Panc1 (cell line): ENCODE measurements around the gene PARD6B. TPM values are rescaled to one million over a fixed set of nuclear protein-coding genes. Genes with fewer than 3 reads are reported as not detected.

Experiments
- ATAC-seq: fragments of 200-7000 bp; cut with Tn5 transposase; 2 replicates; pipeline ENCODE4 v1.9.1; 2020; ENCODE audit warnings: mild to moderate bottlenecking, moderate library complexity
- BruUV-seq: library from RNA; stranded (reverse); fragments of 400-500 nt; replicated peaks from 2 replicates; lab custom pipeline; 2021; lab: Mats Ljungman, UMichigan
- CTCF ChIA-PET: fragments of 300-600 bp; sonication (Branson Sonifier 250); formaldehyde crosslinking; loops from one replicate; lab custom pipeline; 2022; ENCODE audit warnings: antibody characterized with exemption; lab: Charles Lee
- POLR2A ChIA-PET: fragments of 300-600 bp; sonication (Branson Sonifier 250); formaldehyde crosslinking; loops from one replicate; lab custom pipeline; 2022; ENCODE audit warnings: antibody characterized with exemption; lab: Charles Lee
- DNase-seq: peaks from one replicate; pipeline ENCODE4 v3.0.0-alpha.2; 2010; ENCODE audit warnings: low read depth, low spot score
- H3K27ac ChIP-seq: 2 replicates; pipeline ENCODE4 v1.5.1; 2011; ENCODE audit warnings: mild to moderate bottlenecking, low read length, inconsistent platforms
- H3K27me3 ChIP-seq: fragments of 200-500 bp; sonication (Bioruptor generic); 2 replicates; pipeline ENCODE4 v1.6.0; 2014; ENCODE audit warnings: low read length, inconsistent platforms; ENCODE audit not compliant: control insufficient read depth, insufficient read depth
- H3K36me3 ChIP-seq: fragments of 200-500 bp; sonication (Bioruptor generic); 2 replicates; pipeline ENCODE4 v1.5.1; 2014; ENCODE audit warnings: inconsistent platforms, mild to moderate bottlenecking, low read length, moderate library complexity; ENCODE audit not compliant: control insufficient read depth, insufficient read depth
- H3K4me1 ChIP-seq: 2 replicates; pipeline ENCODE4 v1.5.1; 2011; ENCODE audit warnings: inconsistent platforms, mild to moderate bottlenecking, low read length, moderate library complexity; ENCODE audit not compliant: control insufficient read depth, insufficient read depth
- H3K4me3 ChIP-seq, 2 experiments: 2 replicates each; pipeline ENCODE4 v1.5.1; 2011 to 2012; ENCODE audit warnings: low read depth in 2 of 2, low read length in 2 of 2, mild to moderate bottlenecking in 2 of 2, inconsistent platforms in 1 of 2, moderate library complexity in 1 of 2
- H3K9me3 ChIP-seq: fragments of 200-500 bp; sonication (Bioruptor generic); 2 replicates; pipeline ENCODE4 v1.5.1; 2014; ENCODE audit warnings: low read depth, mild to moderate bottlenecking, inconsistent platforms, low read length, moderate library complexity; ENCODE audit not compliant: control insufficient read depth, insufficient read depth
- POLR2AphosphoS5 ChIP-seq: IDR thresholded peaks from 2 replicates; pipeline ENCODE4 v1.6.1; 2012; ENCODE audit warnings: mild to moderate bottlenecking, low read depth, low read length, moderate library complexity
- SIN3A ChIP-seq: IDR thresholded peaks from 2 replicates; pipeline ENCODE4 v1.6.1; 2012; ENCODE audit warnings: low read depth, mild to moderate bottlenecking, low read length, moderate library complexity, borderline replicate concordance; ENCODE audit not compliant: insufficient read depth
- TCF7L2 ChIP-seq: IDR thresholded peaks from 2 replicates; pipeline ENCODE4 v1.6.1; 2011; ENCODE audit warnings: mild to moderate bottlenecking, low read depth, low read length, inconsistent platforms
- in situ Hi-C: cut with HindIII; loops from 2 replicates; pipeline ENCODE4 v1.10.0; 2016; ENCODE audit warnings: low sequenced_read_pairs, low pct_unique_long_range_greater_than_20kb
- intact Hi-C: fragments of 100-400 bp; cut with micrococcal nuclease; formaldehyde crosslinking; loops from one replicate; pipeline ENCODE4 v1.10.0; 2022; ENCODE audit not compliant: unreplicated experiment
- total RNA-seq: library from RNA; stranded (reverse); gene quantifications from one replicate; pipeline ENCODE4 v1.2.1, GENCODE V29; 2021; ENCODE audit not compliant: unreplicated experiment
- TF ChIP-seq, protein P1 (sequence below): fragments of 450-650 bp; IDR thresholded peaks from 2 replicates; pipeline ENCODE4 v1.5.1; 2017; ENCODE audit warnings: mild to moderate bottlenecking
- TF ChIP-seq, protein P2 (sequence below), 2 experiments: IDR thresholded peaks; 2 replicates each; pipeline ENCODE4 v1.6.1; 2011 to 2012; ENCODE audit warnings: low read depth in 2 of 2, control low read depth in 1 of 2, low read length in 1 of 2, mild to moderate bottlenecking in 1 of 2, moderate library complexity in 1 of 2; ENCODE audit not compliant: insufficient read depth in 1 of 2

The PARD6B gene
- total RNA-seq, 1 experiment from 2014 or later: 132 TPM

DNA sequence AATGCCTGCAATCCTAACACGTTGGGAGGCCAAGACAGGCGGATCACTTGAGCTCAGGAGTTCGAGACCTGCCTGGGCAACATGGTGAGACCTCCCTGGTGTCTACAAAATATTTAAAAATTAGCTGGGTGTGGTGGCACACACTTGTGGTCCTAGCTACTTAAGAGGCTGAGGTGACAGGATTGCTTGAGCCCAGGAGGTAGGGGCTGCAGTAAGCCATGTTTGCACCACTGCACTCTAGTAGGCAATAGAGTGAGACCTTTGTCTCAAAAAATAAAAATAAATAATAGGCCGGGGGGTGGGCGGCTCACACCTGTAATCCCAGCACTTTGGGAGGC lies 21.8 kb upstream of the PARD6B start:
- no peak overlapping the region for H3K4me3 ChIP-seq
- in situ Hi-C loops (no loop called here), intact Hi-C loops (no loop called here)
- H3K9me3 ChIP-seq: no peaks in the 10 kb centered on the region
- ATAC-seq: no peak
- no peaks in the 10 kb centered on the region for H3K27me3 ChIP-seq
- CTCF ChIA-PET: no interaction called here
- TF ChIP-seq TCF7L2 (no peak), POLR2AphosphoS5 (no peak), SIN3A (no peak)
- TF ChIP-seq, protein P1, sequence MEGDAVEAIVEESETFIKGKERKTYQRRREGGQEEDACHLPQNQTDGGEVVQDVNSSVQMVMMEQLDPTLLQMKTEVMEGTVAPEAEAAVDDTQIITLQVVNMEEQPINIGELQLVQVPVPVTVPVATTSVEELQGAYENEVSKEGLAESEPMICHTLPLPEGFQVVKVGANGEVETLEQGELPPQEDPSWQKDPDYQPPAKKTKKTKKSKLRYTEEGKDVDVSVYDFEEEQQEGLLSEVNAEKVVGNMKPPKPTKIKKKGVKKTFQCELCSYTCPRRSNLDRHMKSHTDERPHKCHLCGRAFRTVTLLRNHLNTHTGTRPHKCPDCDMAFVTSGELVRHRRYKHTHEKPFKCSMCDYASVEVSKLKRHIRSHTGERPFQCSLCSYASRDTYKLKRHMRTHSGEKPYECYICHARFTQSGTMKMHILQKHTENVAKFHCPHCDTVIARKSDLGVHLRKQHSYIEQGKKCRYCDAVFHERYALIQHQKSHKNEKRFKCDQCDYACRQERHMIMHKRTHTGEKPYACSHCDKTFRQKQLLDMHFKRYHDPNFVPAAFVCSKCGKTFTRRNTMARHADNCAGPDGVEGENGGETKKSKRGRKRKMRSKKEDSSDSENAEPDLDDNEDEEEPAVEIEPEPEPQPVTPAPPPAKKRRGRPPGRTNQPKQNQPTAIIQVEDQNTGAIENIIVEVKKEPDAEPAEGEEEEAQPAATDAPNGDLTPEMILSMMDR: no peak
- TF ChIP-seq, protein P2, sequence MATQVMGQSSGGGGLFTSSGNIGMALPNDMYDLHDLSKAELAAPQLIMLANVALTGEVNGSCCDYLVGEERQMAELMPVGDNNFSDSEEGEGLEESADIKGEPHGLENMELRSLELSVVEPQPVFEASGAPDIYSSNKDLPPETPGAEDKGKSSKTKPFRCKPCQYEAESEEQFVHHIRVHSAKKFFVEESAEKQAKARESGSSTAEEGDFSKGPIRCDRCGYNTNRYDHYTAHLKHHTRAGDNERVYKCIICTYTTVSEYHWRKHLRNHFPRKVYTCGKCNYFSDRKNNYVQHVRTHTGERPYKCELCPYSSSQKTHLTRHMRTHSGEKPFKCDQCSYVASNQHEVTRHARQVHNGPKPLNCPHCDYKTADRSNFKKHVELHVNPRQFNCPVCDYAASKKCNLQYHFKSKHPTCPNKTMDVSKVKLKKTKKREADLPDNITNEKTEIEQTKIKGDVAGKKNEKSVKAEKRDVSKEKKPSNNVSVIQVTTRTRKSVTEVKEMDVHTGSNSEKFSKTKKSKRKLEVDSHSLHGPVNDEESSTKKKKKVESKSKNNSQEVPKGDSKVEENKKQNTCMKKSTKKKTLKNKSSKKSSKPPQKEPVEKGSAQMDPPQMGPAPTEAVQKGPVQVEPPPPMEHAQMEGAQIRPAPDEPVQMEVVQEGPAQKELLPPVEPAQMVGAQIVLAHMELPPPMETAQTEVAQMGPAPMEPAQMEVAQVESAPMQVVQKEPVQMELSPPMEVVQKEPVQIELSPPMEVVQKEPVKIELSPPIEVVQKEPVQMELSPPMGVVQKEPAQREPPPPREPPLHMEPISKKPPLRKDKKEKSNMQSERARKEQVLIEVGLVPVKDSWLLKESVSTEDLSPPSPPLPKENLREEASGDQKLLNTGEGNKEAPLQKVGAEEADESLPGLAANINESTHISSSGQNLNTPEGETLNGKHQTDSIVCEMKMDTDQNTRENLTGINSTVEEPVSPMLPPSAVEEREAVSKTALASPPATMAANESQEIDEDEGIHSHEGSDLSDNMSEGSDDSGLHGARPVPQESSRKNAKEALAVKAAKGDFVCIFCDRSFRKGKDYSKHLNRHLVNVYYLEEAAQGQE (IDR thresholded peaks at IDR 0.05; ENCODE audit: insufficient read depth in 1 of 2, low read depth in 2 of 2, low read length in 1 of 2): no peak
- H3K36me3 ChIP-seq: no peaks in the 10 kb centered on the region
- no peak for DNase-seq
- no TSS peak for BruUV-seq
- POLR2A ChIA-PET: no interaction called here
- peaks cover 41% of the 10 kb centered on the region for H3K4me1 ChIP-seq
- H3K27ac ChIP-seq: peak overlapping the region; percentile 69

DNA sequence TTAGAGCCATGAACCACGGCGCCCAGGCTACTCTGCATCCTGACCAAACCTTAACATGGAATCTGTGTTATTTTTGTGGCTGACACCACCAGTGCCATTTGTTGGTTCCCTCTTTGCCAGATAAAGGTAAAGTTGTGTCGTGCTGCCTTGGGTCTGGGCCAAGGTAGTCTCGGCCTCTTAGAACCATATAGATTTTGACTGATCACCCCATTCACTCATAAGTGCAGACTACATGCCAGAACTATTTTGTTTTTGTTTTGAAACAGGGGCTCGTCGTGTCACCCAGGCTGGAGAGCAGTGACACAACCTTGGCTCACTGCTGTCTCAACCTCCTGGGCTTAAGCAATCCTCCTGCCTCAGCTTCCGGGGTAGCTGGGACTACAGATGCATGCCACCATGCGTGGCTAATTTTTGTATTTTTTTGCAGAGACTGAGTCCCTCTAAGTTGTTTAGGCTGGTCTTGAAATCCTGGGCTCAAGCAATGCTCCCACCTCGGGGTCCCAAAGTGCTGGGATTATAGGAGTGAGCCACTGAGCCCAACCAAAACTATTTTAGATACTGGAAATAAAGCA lies 20.8 kb upstream of the PARD6B start:
- BruUV-seq: no TSS peak
- ATAC-seq (no peak), DNase-seq (no peak)
- in situ Hi-C loops (no loop called here), intact Hi-C loops (no loop called here)
- no peaks in the 10 kb centered on the region for H3K9me3 ChIP-seq
- peak overlapping the region; percentile 69 for H3K27ac ChIP-seq
- H3K4me3 ChIP-seq: no peak overlapping the region
- no peaks in the 10 kb centered on the region for H3K27me3 ChIP-seq
- no peaks in the 10 kb centered on the region for H3K36me3 ChIP-seq
- TF ChIP-seq, protein P2 (IDR thresholded peaks at IDR 0.05; ENCODE audit: insufficient read depth in 1 of 2, low read depth in 2 of 2, low read length in 1 of 2): no peak
- TF ChIP-seq, protein P1: no peak
- peaks cover 38% of the 10 kb centered on the region for H3K4me1 ChIP-seq
- CTCF ChIA-PET: no interaction called here
- POLR2A ChIA-PET: no interaction called here
